DND-41 (cell line): ENCODE measurements around the gene FPR3.

Experiments
- ATAC-seq: fragments of 200-7000 bp; cut with Tn5 transposase; 3 replicates; pipeline ENCODE4 v1.9.1; 2021; ENCODE audit warnings: low read depth; ENCODE audit not compliant: insufficient read depth
- DNase-seq: peaks from one replicate; pipeline ENCODE4 v3.0.0-alpha.2; 2020
- H2AFZ ChIP-seq: 2 replicates; pipeline ENCODE4 v1.6.0; 2012; ENCODE audit warnings: low read depth, low read length
- H3K27ac ChIP-seq: 2 replicates; pipeline ENCODE4 v1.5.1; 2012; ENCODE audit warnings: low read length, inconsistent platforms
- H3K27me3 ChIP-seq: fragments of 200-600 bp; sonication (generic); 2 replicates; pipeline ENCODE4 v1.6.0; 2012; ENCODE audit warnings: low read length, mild to moderate bottlenecking, inconsistent platforms; ENCODE audit not compliant: insufficient read depth, poor library complexity
- H3K36me3 ChIP-seq: 2 replicates; pipeline ENCODE4 v1.5.1; 2012; ENCODE audit warnings: low read length, inconsistent platforms; ENCODE audit not compliant: insufficient read depth
- H3K4me1 ChIP-seq: 2 replicates; pipeline ENCODE4 v1.5.1; 2012; ENCODE audit warnings: mild to moderate bottlenecking, low read length; ENCODE audit not compliant: insufficient read depth
- H3K4me2 ChIP-seq: 2 replicates; pipeline ENCODE4 v1.6.0; 2012; ENCODE audit warnings: mild to moderate bottlenecking, moderate library complexity, low read length, inconsistent platforms; ENCODE audit not compliant: insufficient read depth
- H3K4me3 ChIP-seq, 2 experiments: fragments of 200-600 bp in 1 of 2; shearing (Covaris generic) in 1 of 2; 2 replicates each; pipeline ENCODE4 v1.5.1; 2012 to 2016; ENCODE audit warnings: inconsistent platforms in 2 of 2, low read length in 2 of 2, mild to moderate bottlenecking in 2 of 2, low read depth in 1 of 2, moderate library complexity in 1 of 2
- H3K79me2 ChIP-seq: 2 replicates; pipeline ENCODE4 v1.6.0; 2012; ENCODE audit warnings: low read length, inconsistent platforms; ENCODE audit not compliant: insufficient read depth
- H3K9ac ChIP-seq: 2 replicates; pipeline ENCODE4 v1.6.0; 2012; ENCODE audit warnings: low read depth, mild to moderate bottlenecking, inconsistent platforms, low read length, moderate library complexity
- H3K9me3 ChIP-seq: 2 replicates; pipeline ENCODE4 v1.5.1; 2012; ENCODE audit warnings: low read length, moderate library complexity, mild to moderate bottlenecking, inconsistent platforms; ENCODE audit not compliant: insufficient read depth, severe bottlenecking
- H4K20me1 ChIP-seq: 2 replicates; pipeline ENCODE4 v1.6.0; 2012; ENCODE audit warnings: low read length; ENCODE audit not compliant: insufficient read depth
- CTCF ChIP-seq: IDR thresholded peaks from 2 replicates; pipeline ENCODE4 v1.5.1; 2012; ENCODE audit warnings: borderline replicate concordance, low read length, moderate library complexity, mild to moderate bottlenecking; ENCODE audit not compliant: poor library complexity, severe bottlenecking; ENCODE audit errors: extremely low read depth
- EZH2 ChIP-seq: IDR thresholded peaks from 3 replicates; pipeline ENCODE4 v1.6.1; 2012; ENCODE audit warnings: borderline replicate concordance, low read depth, mild to moderate bottlenecking, moderate library complexity, low read length, inconsistent platforms; ENCODE audit not compliant: severe bottlenecking

FPR3 gene

GRCh38 chr19:51784109-51784785 is 10.7 kb upstream of the FPR3 start:
- H3K27me3 ChIP-seq: peaks cover 9% of the 10 kb centered on the region
- H4K20me1 ChIP-seq: no peaks in the 10 kb centered on the region
- H3K4me3 ChIP-seq: no peak overlapping the region
- no peak overlapping the region for H3K4me2 ChIP-seq
- no peaks in the 10 kb centered on the region for H3K4me1 ChIP-seq
- H3K36me3 ChIP-seq: no peaks in the 10 kb centered on the region
- no peaks in the 10 kb centered on the region for H3K79me2 ChIP-seq
- no peak overlapping the region for H2AFZ ChIP-seq
- H3K9ac ChIP-seq: no peak overlapping the region
- peaks cover 4% of the 10 kb centered on the region for H3K9me3 ChIP-seq
- no peak overlapping the region for H3K27ac ChIP-seq
- DNase-seq (no peak), ATAC-seq (no peak)
- no peak for TF ChIP-seq EZH2
- TF ChIP-seq CTCF: no peak

- H3K36me3 ChIP-seq: no peaks in the 10 kb centered on the region
- no peak overlapping the region for H3K4me3 ChIP-seq
- H4K20me1 ChIP-seq: no peaks in the 10 kb centered on the region
- H3K4me1 ChIP-seq: no peaks in the 10 kb centered on the region
- no peak overlapping the region for H3K27ac ChIP-seq
- DNase-seq (no peak), ATAC-seq (no peak)
- H3K27me3 ChIP-seq: peaks cover 9% of the 10 kb centered on the region
- H3K9me3 ChIP-seq: peaks cover 4% of the 10 kb centered on the region
- TF ChIP-seq EZH2: no peak
- no peak overlapping the region for H3K9ac ChIP-seq
- no peaks in the 10 kb centered on the region for H3K79me2 ChIP-seq
- no peak overlapping the region for H3K4me2 ChIP-seq
- H2AFZ ChIP-seq: no peak overlapping the region
Measured at GRCh38 chr19:51784922-51785690, 9.9 kb upstream of the FPR3 start.

GRCh38 chr19:51786646-51787494 is 8.1 kb upstream of the FPR3 start:
- no peaks in the 10 kb centered on the region for H4K20me1 ChIP-seq
- no peaks in the 10 kb centered on the region for H3K4me1 ChIP-seq
- no peaks in the 10 kb centered on the region for H3K79me2 ChIP-seq
- no peaks in the 10 kb centered on the region for H3K36me3 ChIP-seq
- no peak overlapping the region for H3K9ac ChIP-seq
- no peak overlapping the region for H2AFZ ChIP-seq
- H3K27me3 ChIP-seq: peaks cover 3% of the 10 kb centered on the region
- no peak for ATAC-seq
- no peak overlapping the region for H3K4me2 ChIP-seq
- no peak for DNase-seq
- no peak for TF ChIP-seq CTCF
- no peak overlapping the region for H3K4me3 ChIP-seq
- peaks cover 4% of the 10 kb centered on the region for H3K9me3 ChIP-seq
- no peak overlapping the region for H3K27ac ChIP-seq

- no peak overlapping the region for H2AFZ ChIP-seq
- H3K79me2 ChIP-seq: no peaks in the 10 kb centered on the region
- H3K27ac ChIP-seq: no peak overlapping the region
- no peaks in the 10 kb centered on the region for H3K36me3 ChIP-seq
- peaks cover 4% of the 10 kb centered on the region for H3K9me3 ChIP-seq
- H4K20me1 ChIP-seq: no peaks in the 10 kb centered on the region
- DNase-seq: no peak
- H3K4me3 ChIP-seq: no peak overlapping the region
- ATAC-seq: no peak
- TF ChIP-seq EZH2 (no peak), CTCF (no peak)
- no peak overlapping the region for H3K4me2 ChIP-seq
- no peak overlapping the region for H3K9ac ChIP-seq
- no peaks in the 10 kb centered on the region for H3K4me1 ChIP-seq
- no peaks in the 10 kb centered on the region for H3K27me3 ChIP-seq
Measured at GRCh38 chr19:51788029-51788428, 6.9 kb upstream of the FPR3 start.
